H1 (cell line): Measurements from ENCODE around the gene CHRNA9.

Source experiments
- ATF3 ChIP-seq: IDR thresholded peaks from 2 replicates; pipeline ENCODE4 v1.6.1; 2011; ENCODE audit warnings: low read depth, mild to moderate bottlenecking, low read length; ENCODE audit not compliant: insufficient read depth
- POLR2AphosphoS5 ChIP-seq: IDR thresholded peaks from 2 replicates; pipeline ENCODE4 v1.6.1; 2011; ENCODE audit warnings: low read depth, low read length
- TF ChIP-seq, protein P1 (sequence below): IDR thresholded peaks from 2 replicates; pipeline ENCODE4 v1.6.1; 2012; ENCODE audit warnings: inconsistent platforms
- TF ChIP-seq, protein P2 (sequence below), 3 experiments: IDR thresholded peaks; 1 replicate in 2 of 3; 2 replicates in 1 of 3; pipeline versions ENCODE4 v1.5.1 to v1.6.1; 2011; ENCODE audit warnings: low read length in 3 of 3, mild to moderate bottlenecking in 3 of 3, inconsistent platforms in 2 of 3, low read depth in 1 of 3, moderate library complexity in 1 of 3; ENCODE audit not compliant: insufficient read depth in 1 of 3; ENCODE audit errors: control extremely low read depth in 1 of 3

GRCh38 chr4:40303751-40304150 lies 31.4 kb upstream of the CHRNA9 start:
- TF ChIP-seq ATF3 (no peak), POLR2AphosphoS5 (no peak)
- TF ChIP-seq, protein P1, sequence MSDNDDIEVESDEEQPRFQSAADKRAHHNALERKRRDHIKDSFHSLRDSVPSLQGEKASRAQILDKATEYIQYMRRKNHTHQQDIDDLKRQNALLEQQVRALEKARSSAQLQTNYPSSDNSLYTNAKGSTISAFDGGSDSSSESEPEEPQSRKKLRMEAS = no peak
- TF ChIP-seq, protein P2, sequence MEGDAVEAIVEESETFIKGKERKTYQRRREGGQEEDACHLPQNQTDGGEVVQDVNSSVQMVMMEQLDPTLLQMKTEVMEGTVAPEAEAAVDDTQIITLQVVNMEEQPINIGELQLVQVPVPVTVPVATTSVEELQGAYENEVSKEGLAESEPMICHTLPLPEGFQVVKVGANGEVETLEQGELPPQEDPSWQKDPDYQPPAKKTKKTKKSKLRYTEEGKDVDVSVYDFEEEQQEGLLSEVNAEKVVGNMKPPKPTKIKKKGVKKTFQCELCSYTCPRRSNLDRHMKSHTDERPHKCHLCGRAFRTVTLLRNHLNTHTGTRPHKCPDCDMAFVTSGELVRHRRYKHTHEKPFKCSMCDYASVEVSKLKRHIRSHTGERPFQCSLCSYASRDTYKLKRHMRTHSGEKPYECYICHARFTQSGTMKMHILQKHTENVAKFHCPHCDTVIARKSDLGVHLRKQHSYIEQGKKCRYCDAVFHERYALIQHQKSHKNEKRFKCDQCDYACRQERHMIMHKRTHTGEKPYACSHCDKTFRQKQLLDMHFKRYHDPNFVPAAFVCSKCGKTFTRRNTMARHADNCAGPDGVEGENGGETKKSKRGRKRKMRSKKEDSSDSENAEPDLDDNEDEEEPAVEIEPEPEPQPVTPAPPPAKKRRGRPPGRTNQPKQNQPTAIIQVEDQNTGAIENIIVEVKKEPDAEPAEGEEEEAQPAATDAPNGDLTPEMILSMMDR (IDR thresholded peaks at IDR 0.05; ENCODE audit: control extremely low read depth in 1 of 3, insufficient read depth in 1 of 3, low read depth in 1 of 3, low read length in 3 of 3) = no peak
